Measurements from ENCODE around the gene HHIPL1. TPM values are rescaled to one million over a fixed set of nuclear protein-coding genes. Genes with fewer than 3 reads are reported as not detected.

HHIPL1 gene
- total RNA-seq, 1 experiment from 2014 or later, result not detected

DNA sequence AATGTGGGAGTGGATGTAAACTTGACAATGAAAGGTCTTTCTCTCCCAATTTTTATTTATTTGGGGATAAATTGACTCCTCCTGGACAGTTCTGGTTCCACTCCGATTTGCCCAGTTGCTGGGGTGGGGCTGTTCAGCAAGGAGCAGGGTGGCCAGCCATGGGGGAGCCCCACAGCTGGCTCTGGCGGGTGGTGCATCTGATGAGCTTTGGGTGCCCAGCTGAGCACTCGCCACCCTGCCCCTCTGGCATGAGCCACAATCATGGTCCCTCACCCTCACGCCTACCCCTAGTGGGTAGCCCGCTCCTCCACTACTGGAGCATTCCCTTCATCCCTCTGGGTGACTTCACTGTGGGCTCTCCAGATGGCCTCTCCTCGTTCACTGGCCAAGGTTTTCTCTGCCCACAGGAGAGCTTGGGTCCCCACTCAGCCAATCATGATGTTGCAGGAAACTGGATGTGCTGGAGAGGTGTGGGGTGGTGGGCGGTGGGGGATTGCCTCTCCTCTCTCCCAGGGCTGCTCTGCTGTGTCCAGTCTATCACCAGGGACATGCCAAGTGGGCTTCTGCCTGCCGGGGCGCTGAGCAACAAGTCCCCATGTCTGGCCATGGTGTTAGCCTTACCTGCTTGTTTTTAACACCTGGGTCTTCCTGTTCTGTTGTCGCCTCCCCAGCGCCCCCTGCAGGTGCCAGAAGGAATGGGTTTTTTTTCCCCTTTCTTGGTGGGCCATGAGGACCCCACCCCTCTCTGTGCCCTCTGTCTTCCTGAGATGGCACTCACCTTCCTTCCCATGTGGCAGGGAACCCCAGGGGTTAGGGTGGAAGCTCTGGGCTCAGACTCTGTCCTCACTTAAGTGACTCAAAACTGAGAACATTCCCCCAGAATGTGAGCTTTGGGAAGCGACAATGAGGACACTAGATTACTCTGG, 42.6 kb downstream of the HHIPL1 start:
- no peak for DNase-seq (ENCODE audit: low read depth)

DNA sequence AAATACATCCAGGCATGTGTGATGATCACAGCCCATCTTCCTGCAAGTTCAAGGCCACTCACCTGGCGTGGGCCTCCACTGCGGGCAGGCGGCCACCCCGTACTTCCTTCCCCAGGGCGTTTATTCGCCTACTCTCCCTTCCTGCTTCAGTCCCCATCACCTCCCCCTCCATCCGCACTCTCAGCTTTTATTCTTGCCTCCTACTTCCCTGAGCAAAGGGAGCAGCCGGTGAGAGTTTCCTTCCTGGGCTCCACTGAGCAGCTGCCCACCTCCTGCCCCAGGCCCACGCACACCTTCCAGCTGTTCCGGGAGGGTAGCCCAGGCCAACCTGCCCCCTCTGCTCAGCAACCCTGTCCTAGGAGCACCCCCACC, 43.3 kb downstream of the HHIPL1 start:
- no peak for DNase-seq (ENCODE audit: low read depth)

- DNase-seq (ENCODE audit: low read depth), result no peak
These were observed 43.7 kb downstream of the HHIPL1 start for GRCh38 chr14:99688629-99689028.

DNA sequence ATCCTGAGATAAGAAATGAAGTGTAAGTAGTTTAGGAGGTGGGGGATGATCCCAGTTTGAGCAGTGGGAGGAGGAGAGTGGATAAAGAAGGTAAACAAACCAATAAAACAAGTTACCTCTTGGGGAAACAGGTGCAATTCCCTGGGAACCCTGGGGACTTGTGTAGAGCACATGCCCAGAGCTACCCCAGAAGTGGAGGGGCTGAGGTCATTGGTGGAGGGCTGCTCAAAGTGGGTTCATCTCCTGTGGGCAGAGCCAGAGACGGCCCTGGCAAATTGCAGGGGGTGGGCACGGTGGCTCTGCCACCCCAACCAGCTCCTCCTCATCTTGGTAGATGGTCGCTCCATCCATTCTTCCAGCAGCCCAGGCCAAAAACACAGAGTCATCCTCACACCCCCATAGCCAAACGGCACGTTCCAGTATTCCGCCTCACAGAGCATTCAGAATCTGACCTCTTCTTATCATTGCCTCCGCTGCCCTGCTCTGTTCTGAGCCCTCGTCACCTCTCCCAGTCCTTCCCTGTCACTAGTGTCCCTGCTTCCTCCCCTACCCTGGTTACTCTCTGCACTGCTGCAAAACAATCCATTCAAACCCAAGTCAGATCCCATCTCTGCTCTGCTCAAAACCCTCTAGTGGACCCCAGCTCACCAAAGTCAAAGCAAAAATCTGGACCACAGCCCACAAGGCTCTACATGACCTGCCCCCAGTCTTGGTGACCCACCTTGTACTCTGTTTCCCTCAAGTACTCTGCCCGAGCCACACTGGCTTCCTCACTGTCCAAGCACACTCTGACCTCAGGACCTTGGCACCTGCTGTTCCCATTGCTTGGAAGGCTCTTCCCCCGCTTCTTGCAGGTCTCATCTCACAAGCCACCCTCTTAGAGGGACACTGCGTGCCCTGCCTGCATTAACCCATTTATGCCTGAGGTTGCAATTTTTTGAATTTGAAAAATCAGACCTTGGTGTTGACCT, 44.6 kb downstream of the HHIPL1 start:
- DNase-seq (ENCODE audit: low read depth), result no peak

DNA sequence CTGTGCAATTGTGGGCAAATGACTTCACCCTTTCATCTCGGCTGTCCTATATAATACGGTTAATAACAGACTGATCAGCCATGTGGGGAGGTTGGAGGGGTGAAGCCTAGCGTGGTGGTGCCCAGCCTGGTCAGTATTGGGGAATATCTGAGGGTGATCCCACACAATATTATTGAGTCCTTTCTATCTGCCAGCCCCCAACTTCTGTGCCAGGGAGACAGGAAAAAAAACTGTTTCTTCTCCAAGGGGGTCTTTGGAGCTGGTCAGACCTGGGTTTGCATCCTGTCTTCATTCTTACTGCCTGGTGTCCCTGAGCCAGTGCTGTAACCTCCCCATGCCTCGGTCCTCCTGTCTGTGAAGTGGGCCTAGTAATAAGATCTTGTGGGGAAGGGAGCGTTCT, 45.7 kb downstream of the HHIPL1 start:
- no peak for DNase-seq (ENCODE audit: low read depth)

- DNase-seq (ENCODE audit: low read depth), result no peak
These were observed 46.4 kb downstream of the HHIPL1 start for GRCh38 chr14:99691111-99691885.

GRCh38 chr14:99693918-99694317, 49.0 kb downstream of the HHIPL1 start:
- no peak for DNase-seq (ENCODE audit: low read depth)

GRCh38 chr14:99696929-99697328, 52.0 kb downstream of the HHIPL1 start:
- no peak for DNase-seq (ENCODE audit: low read depth)

- no peak for DNase-seq (ENCODE audit: low read depth)
These were observed 53.3 kb downstream of the HHIPL1 start for GRCh38 chr14:99698236-99698635.

- no peak for DNase-seq (ENCODE audit: low read depth)
These were observed 53.7 kb downstream of the HHIPL1 start for GRCh38 chr14:99698642-99699041.

DNA sequence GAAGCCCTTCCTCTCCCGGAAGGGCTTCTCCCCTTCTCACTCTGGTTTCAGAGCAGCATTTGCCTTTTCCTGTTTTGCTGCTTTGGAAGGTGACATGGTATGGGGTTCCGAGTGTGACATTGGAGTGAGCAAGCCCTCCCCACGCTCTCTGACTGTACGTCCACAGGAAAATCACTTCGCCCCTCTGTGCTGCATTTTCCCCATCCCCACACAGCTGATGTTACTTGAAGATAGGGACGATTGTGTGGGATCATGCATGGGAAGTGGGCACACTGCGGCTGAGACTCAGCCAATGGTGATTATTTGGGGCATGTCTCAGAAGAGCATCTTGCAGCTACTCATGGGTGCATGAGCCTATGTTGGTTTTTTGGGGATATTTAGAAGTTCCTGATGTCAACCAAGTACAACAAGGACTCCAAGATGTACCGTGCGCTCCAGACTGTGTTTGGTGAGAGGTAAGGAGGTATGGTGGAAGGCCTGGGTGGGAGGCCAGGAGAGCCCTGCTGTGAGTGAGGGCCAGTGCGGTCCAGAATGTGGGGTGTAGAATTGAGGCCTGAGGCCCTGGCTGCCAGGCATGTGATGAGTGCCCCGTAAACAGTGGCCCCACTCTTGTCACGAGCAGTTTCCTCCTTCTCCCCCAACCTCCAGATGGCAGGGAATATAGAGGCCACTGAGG, 54.3 kb downstream of the HHIPL1 start:
- no peak for DNase-seq (ENCODE audit: low read depth)

- DNase-seq (ENCODE audit: low read depth), result no peak
These were observed 54.9 kb downstream of the HHIPL1 start for GRCh38 chr14:99699861-99700260.

DNA sequence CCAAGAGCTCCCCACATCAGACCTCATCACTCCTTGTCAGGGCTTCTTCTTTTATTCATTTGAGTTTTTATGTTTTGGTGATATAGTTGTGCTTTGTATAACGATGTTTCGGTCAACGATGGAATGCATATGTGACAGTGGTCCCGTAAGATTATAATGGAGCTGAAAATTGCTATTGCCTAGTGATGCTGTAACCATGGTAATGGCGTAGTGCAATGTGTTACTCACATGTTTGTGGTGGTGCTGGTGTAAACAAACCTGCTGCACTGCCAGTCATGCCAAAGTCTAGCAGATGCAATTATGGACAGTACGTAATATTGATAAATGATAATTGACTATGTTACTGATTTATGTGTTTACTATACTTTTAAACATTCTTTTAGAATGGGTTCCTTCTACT, 55.5 kb downstream of the HHIPL1 start:
- no peak for DNase-seq (ENCODE audit: low read depth)

- DNase-seq (ENCODE audit: low read depth), result no peak
These were observed 56.3 kb downstream of the HHIPL1 start for GRCh38 chr14:99701260-99701659.

- no peak for DNase-seq (ENCODE audit: low read depth)
These were observed 57.2 kb downstream of the HHIPL1 start for GRCh38 chr14:99702115-99702514.

DNA sequence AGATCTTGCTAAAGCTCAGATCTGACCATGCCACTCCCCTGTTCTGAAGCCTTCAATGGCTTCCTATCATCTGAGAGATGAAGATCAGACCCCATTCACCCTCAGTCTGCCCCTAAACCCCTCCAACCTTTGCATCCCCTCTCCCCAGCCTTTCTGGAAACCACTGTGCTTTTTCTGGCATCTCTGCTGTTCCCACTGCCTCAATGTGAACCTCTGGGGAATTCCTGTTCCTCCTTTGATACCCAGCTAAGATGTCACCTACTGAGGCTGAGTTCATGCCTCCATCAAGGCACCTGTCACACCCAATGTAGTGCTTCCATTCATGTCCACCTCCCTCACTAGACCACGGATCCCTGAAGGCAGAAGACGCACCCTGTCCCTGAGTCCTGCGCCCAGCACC, 58.5 kb downstream of the HHIPL1 start:
- DNase-seq (ENCODE audit: low read depth), result no peak

- DNase-seq (ENCODE audit: low read depth), result no peak
These were observed 59.1 kb downstream of the HHIPL1 start for GRCh38 chr14:99704037-99704436.

DNA sequence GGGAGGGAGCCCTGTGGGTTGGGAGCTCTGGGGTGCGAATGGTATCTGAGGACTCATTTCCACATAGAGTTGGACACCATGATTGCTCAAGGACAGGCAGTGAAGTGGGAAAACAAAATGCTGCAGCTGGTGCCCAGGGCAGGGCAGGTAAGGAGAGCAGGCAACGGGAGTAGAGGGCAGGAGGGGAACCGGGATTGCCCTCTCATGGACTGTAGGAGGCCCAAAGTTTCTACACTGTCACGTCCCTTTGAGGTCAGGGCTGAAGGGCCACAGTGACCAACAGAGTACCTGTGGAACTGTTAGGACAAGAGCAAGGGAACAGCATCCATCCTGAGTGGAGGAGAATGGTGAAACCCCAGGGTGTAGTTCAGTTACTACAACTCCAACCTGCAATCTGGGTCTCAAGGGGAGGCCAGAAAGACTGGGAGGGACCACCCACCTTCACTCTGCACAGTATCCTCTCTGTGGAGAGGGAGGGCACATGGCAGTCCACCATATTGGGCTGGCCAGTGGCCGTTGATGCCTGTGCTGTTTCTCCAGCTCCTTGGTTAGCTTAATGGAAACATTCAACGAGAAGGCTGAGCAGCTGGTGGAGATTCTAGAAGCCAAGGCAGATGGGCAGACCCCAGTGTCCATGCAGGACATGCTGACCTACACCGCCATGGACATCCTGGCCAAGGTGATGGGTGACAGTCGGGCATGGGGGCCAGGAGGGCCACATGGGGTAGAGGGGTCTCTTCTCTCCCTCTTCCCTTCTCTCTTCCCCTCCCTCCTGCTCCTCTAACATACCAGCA, 61.4 kb downstream of the HHIPL1 start:
- no peak for DNase-seq (ENCODE audit: low read depth)

GRCh38 chr14:99707420-99707819, 62.5 kb downstream of the HHIPL1 start:
- DNase-seq (ENCODE audit: low read depth), result no peak

DNA sequence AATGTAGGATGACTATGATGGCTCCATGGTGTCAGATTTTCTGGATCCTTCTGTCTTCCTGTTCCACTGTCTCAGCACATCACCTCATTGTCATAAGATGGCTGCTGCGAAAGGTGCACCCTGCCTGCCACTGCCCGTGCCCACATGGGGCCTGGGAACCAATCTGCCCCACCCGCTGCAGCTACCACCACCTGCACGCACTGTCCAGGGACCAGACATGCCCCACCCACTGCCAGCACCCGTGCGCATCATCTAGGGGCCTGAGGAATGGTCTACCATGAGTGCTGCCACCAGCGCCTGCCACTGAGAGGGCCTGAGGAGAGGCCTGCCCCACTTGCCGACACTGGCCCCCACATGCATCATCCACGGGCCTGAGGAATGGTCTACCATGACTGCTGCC, 63.0 kb downstream of the HHIPL1 start:
- no peak for DNase-seq (ENCODE audit: low read depth)
